NCI-H526 treated with DMSO at 0.1 percent for 48 hours (cell line): Measurements from ENCODE around the gene SFTPB.
"Not testable (repeated sequence)": the region's sequence is repeated elsewhere in the genome, so short reads cannot be mapped to it uniquely, and the experiment has no call there.

Source experiments
- DNase-seq: peaks from one replicate; lab custom pipeline; 2025; lab: John Stamatoyannopoulos, UW

The SFTPB gene

DNA sequence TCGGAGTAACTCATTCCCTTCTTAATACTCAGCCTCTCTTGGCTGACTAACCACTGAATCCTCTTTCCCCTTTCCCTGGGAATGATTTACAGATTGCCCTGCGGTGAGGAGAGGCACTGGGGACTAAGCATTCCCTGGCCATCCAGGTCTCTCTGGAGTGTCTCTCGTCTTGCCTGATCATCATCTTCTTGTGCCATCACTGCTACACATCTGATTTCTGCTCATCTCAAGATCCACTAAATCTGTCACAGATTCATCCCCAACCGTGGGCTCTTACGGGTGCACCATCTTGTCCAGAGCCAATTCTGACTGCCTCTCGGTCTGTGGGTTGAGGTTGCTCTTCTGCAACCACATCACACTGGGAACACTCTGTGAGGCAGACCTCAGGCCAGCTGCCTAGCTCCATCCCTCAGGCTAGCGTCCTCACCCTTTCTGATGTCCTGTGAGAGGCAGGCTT, 12.0 kb downstream of the SFTPB start:
- DNase-seq = no peak

DNA sequence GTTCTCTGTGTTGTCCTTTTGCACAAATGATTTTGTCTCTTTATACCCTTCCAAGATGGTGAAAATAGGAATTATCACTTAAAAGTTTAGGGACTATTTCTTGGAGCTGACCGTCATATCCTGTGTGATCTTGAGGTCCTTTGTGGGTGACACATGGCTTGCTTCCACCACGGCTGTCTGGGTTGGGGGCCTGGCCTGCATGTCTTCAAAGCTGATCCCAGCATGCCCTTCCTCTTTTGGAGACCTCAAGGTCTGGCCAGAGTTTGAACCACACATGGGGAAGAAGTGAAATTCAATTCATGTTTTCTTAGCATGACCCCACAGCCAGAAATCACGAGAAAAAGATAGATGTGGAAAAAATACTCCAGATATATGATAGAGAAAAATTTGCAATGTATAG, 14.0 kb downstream of the SFTPB start:
- no peak for DNase-seq

DNA sequence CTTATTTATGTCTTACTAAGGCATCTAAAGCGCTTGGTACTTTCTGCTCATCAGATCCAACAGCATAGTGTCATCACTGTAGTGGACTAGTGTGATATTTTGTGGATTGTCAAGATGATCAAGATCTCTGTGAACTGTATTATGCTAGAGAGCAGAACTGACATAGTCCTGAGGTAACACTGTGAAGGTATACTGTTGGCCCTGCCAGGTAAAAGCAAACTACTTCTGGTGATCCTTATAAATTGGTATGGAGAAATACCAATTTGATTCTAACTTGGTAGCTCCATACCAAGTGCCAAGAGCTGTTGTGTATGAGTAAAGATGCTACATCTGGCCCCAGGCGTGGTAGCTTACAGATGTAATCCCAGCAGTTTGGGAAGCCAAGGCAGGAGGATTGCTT, 15.9 kb downstream of the SFTPB start:
- DNase-seq = no peak

DNA sequence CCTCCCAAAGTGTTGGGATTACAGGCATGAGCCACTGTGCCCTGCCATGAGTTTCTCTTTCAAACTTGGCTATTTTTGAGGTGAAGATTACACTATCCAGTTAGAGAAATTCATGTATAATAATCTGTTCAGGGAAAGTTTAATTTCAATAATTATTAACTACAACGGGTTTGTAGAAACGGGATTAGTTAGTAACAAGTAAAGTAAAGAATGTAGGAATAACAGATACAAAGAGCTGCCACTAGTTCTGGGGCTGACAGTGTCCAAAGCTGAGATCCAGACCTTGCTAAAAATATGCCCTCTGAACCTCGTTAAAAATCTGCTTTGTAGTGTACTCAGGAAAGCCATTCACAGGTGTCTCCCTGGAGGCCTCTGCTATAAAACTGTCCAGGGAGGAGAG, 16.9 kb downstream of the SFTPB start:
- no peak for DNase-seq

DNA sequence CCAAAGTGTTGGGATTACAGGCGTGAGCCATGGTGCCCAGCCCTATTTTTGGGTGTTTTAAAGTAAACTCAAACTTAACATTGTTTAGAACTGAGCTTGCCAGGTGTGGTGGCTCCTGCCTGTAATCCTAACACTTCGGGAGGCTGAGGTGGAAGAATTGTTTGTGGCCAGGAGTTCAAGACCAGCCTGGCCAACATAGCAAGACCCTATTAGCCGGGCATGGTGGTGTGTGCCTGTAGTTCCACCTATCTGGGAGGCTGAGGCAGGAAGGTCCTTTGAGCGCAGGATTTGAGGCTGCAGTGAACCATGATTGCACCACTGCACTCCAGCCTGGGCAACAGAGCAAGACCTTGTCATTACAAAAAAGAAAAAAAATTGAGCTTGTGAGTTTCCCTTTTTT, 17.5 kb downstream of the SFTPB start:
- DNase-seq = no peak

DNA sequence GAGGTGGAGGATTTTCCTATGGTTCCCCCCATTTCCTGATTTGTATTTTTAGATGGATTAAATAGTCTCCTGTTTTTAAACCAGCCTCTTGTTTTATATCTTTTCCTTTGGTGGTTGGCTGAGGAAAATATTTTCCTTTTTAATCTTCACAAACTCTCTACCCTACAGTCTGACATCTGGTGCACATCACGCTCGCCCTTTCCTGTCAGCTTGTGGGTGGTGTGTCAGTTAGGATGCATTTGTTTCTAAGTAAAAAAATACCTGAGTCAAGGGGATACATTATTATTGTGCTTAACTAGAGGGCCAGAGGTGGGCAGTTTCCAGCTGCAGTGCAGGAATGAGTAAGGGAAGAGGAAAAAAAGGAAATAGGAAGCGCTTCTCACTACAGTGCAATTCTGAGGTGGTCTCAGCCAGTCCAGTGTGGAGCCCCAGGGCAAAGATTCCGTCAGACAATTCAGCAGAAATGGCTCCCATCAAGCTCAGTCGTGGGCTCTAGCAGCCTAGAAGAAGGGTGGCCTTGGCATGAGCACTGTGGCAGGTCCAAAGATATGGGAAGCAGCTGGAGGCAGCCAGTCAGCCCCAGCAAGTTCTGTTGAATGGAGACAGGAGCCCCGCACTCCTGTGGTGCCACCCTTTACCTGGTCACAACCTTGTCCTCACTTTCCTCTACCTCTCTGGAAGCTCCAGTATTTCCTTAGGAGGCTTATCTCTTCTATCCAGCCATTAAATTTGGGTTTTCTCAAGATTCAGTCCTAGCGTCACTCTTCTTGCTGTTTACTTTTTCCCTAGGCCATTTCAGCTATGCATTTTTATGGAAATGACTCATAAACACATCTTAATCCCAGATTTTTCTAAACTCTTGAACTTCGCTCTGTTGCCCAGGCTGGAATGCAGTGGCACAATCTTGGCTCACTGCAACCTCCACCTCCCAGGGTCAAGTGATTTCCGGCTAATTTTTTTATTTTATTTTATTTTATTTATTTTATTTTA, 18.5 kb downstream of the SFTPB start:
- no peak for DNase-seq

DNA sequence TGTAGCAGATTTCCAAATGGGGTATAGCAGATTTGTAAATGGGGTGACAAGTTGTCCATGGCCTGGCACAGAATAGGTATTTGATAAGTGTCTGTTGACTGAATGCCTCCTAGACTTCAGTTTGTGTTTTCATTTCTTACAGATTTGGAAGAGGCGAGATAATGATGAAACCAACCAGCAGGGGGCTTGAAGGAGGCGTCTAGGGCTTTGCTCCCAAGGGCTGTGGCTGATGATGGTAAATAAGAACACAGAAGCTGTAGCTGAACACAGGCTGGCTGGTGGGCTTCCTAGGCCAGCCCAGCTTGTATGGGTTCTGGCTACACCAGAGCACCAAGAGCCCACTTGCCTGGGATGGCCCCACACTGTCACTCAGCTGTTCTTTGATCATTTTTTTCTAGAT, 19.4 kb downstream of the SFTPB start:
- no peak for DNase-seq

DNA sequence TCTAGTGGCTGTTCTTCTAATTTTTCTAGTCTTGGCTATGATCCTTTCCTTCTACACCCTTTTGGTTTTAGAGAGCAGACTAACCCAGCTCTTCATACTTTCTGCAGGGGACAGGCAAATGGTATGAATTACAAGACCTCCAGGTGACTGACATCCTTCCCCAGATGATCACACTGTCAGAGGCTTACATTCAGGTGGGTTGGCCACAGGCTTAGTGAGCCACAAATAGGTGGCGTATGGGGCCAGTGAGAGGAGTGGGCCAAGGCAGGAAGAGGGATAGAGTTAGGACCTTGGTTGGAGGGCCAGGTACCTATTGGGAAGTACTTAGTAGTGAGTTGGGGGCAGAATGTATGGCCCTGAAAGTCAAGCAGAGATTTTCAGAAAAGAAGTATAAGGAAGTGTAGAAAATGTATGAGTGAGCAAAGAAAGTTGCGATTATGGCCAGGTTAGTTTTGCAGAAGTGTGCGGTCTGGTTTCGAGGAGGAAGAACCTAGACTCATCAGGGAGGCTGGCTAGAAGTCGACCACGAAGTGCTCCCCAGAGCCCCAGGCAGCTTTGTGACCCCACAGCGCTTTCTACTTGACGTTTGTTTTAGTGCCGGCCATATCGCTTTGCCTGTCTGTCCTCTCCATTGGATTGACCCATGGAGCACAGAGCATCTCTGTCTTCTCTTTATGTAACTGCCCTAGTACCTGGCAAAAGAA, 20.0 kb downstream of the SFTPB start:
- no peak for DNase-seq

DNA sequence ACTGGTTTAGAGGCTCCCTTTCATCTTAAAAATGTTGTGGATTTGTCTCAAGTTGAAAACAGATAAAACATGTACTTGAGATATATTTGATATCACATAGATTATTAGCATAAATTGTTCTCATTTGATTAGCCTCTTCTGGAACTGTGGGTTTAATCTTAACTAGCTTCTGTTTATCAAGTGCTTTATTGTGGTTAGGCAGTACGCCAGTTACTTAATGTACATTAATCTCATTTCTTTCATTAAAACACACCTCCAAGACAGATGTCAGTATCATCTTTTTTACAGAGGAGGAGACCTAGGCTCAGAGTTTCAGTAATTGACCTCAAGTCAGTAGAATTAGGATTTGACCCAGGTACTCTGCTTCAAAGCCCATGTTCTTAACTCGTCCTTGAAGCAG, 21.8 kb downstream of the SFTPB start:
- no peak for DNase-seq

DNA sequence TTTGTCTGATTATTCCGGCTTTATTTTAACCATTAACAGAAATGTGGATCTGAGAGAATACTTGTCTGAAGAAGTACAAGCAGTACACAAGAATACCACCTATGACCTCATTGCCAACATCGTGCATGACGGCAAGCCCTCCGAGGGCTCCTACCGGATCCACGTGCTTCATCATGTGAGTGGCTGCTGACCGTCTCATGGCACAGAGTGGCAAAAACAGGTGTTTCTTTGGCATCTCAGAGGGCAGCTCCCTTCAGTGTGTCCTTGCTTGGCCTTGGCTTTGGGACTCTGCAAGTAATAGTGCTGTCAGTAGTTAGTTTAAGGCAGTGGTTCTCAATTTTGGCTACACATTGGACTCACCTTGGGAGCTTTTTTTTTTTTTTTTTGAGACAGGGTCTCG, 23.1 kb downstream of the SFTPB start:
- DNase-seq = no peak

DNA sequence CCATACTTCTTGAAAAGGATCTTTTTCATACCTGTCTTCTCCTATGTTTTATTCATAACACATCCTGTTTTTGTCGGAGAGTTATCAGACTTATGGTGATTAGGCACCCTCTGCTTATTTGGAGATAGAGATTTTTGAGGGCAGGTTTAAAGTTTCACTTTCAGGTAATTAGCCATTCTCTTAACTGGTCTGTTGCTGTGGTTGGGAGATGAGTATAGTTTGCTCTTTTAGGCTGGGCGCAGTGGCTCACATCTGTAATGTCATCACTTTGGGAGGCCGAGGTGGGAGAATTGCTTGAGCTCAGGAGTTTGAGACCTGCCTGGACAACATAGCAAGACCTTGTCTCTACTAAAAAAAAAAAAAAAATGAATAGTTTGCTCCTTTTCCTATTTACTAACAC, 25.3 kb downstream of the SFTPB start:
- DNase-seq = no peak

DNA sequence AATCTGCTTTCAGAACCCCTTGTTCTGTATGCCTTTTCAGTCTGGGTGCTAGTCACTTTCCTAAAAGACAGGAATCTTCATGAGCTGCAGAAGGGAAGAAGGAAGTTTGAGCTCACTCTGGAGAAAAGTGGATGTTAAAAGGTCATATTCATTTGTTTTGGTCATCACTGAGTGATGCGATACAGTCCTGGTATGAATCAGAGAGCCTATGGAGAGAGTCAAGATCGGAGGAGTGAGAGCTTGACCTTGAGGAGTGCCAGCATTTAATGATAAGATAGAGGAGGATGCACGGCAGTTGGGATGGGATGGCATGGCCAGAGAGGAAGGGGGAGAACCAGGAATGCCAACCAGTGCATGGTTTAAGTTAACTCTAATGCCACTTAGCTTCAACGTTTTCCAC, 32.4 kb downstream of the SFTPB start:
- DNase-seq = no peak

DNA sequence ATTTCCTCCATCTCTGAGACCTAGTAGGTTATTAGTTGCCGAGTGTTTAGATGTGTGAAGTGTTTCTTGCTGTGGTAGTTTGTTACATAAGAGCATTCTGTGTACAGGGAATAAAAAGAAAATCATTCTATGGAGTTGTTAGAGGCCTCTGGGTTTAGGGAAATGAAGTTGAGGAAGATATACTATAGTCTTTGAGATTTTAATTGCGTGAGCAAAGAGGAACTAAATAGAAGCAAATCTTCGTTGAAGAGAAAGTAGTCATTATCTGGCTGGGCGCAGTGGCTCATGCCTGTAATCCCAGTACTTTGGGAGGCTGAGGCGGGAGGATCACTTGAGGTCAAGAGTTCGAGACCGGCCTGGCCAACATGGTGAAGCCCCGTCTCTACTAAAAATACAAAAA, 33.0 kb downstream of the SFTPB start:
- no peak for DNase-seq

DNA sequence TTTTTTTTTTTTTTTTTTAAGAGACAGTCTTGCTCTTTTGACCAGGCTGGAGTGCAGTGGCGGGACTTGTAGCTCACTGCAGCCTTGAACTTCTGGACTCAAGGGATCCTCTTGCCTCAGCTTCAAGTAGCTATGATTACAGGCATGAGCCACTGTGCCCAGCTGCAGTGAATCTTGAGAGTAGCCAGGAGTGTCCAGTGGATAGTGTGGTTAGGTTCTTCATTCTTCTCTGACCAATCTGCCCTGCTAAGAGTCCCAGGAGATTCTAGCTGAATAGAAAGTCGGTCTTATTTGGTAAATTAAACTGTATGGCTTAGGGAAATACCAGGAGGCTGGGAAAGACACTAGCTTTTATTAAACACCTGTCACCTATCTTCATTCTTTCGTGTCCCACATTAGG, 36.7 kb downstream of the SFTPB start:
- DNase-seq = no peak

DNA sequence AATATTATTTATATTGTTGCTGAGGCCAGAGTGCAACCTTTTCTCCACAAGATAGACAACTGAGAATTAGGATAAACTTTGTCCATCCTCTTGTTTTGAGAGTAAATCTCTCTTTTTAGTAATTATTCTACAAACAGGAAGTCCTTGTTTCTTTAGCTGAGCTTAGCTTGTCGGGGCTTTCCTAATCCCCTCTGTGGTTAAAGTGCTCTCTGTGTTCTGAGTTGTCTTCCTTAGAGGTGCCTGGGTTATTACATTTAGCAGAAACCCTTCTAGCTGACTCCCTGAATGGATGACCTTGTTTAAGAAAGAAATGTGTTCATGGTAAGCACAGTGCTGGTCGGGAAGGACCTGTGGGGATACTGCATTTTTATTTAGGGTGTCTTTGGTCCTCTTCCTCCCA, 39.3 kb downstream of the SFTPB start:
- DNase-seq = no peak

DNA sequence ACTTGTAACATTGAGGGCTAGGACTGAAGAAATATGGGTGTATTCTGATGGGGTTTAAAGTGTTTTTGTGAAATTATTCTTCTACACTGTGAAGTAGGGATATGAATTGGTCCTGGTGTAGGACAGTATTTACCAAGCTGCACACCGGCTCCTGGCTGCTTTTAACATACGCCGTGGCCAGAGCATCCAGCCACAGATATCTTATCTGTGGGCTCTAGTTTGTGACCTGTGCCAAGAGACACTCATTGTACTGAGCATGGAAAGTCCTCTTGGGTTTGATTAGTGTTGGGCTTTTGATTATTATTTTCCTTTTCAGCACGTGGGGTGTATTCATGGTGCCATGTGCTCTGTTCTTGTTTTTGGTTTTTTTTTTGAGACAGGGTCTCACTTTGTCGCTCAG, 44.0 kb downstream of the SFTPB start:
- DNase-seq = no peak

DNA sequence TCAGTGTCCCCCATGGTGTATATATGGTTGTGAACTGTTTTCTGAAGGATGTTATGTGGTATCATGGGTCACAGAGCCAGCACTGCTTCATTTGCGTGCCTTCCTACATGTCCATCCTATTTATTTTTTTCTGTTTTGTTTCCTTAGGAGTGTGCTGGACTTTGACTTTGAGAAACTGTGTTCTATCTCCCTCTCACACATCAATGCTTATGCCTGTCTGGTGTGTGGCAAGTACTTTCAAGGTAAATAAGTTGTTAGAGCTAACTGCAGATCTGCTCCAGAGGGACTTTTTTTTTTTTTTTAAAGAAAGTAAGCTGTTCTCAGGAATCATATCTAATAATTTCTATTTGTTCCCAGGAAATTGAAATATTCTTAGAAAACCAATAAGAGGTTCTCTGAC, 46.7 kb downstream of the SFTPB start:
- DNase-seq = no peak

DNA sequence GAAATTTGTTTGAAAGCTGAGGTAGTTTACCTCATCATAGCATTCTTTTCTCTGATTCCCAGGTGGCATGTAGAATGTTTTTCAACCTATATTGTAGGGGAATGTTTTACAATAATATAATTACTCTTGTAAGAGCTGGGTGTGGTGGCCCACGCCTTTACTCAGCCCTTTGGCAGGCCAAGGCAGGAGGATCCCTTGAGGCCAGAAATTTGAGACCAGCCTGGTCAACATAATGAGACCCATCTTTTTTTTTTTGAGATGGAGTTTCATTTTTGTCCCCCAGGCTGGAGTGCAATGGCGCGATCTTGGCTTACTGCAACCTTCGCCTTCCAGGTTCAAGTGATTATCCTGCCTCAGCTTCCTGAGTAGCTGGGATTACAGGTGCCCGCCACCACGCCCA, 48.4 kb downstream of the SFTPB start:
- no peak for DNase-seq

DNA sequence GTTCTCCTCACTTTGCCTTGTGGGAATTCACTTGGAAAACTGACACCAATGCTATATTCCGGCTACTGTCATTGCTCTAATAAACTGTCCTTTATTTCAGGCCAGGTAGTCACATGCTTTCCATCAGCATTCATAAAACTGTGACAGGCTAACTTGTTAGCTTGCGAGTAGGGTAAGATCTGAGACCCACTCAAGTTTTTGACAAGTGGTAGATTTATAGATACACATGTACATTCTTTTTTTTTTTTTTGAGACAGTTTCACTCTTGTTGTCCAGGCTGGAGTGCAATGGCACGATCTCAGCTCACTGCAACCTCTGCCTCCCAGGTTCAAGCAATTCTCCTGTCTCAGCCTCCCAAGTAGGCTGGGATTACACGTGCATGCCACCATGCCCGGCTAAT, 50.3 kb downstream of the SFTPB start:
- DNase-seq = not testable (repeated sequence)

DNA sequence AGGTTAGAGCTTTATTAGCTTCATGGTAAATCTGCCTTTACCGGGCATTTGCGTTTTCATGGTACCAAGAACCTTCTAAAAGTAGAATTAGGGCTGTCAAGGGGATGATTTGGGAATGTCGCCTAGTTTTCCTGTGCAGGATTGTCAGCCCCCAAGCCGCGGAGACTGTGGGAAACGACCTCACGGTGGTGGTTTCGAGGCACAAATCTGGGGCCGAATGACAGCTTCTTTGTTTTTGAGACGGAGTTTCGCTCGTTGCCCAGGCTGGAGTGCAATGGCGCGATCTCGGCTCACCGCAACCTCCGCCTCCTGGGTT, 52.6 kb downstream of the SFTPB start:
- no peak for DNase-seq

DNA sequence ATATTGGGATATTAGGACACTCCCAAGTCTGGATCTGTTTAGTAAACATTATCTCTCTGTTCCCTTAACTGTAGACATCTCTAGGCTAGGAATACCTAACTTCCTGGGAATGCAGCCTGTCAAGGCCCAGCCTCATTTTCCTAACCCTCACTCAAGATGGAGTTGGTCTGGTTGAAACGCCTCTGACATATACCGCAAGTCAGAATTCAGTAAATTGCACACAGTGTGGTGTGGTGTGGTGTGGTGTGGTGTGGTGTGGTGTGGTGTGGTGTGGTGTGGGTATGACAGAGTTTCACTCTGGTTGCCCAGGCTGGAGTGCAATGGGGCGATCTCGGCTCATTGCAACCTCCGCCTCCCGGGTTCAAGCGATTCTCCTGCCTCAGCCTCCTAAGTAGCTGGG, 53.2 kb downstream of the SFTPB start:
- not testable (repeated sequence) for DNase-seq

DNA sequence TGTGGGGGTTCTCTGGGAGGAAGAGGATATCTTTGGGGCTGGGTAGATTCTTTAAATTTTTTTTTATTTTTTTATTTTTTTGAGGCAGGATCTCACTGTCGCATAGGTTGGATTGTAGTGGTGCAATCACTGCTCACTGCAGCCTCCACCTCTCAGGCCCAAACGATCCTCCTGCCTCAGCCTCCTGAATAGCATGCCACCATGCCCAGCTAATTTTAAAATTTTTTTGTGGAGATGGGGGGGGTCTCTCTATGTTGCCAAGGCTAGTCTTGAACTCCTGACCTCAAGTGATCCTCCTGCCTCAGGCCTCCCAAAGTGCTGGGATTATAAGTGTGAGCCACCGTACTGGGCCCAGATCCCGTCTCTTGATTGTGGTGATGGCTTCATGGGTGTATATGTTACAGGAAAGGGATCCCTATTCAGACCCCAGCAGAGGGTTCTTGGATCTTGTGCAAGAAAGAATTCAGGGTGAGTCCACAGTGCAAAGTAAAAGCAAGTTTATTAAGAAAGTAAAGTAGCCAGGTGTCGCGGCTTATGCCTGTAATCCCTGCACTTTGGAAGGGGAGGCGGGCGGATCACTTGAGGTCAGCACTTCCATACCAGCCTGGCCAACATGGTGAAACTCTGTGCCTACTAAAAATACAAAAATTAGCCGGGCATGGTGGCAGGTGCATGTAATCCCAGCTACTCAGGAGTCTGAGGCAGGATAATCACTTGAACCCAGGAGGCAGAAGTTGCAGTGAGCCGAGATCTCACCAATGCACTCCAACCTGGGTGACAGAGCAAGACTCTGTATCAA, 54.1 kb downstream of the SFTPB start:
- DNase-seq = no peak
